GM03348 (cell line): ENCODE results near the gene FUT8.
"Not testable (repeated sequence)": the region's sequence is repeated elsewhere in the genome, so short reads cannot be mapped to it uniquely, and the experiment has no call there.

ENCODE experiments used
- DNase-seq: peaks from one replicate; pipeline ENCODE4 v3.0.0; 2012; ENCODE audit warnings: low spot score

The FUT8 gene

DNA sequence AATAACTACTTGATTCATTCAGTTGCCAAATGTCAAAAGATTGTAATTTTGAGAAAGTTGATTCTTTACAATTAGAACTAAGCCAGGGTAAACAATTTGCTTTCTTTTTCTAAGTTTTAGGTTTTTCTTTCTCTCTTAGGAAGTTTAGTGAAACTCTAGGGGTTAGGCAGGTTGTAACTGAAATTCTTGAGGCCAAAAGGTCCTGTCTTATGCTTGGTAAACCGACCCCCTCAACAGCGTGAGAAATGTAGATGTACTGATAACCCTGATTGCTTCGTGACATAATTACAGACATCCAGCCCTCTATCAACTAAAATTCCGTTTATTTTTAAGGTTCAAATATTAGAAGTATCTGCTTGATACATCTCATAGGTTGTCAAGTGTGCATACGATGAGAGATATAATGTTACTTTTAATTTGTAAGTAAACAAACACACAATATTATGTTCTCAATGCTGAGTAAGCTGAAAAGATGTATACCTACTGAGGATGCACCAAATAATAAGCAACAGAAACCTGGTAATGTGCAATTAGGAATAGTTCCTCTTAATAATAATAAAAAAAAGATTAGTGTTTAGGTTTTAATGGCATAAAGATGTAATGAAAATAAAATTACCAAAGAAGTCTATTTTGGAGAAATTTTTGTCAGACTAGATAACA lies 7.2 kb downstream of the FUT8 start:
- DNase-seq = no peak

DNA sequence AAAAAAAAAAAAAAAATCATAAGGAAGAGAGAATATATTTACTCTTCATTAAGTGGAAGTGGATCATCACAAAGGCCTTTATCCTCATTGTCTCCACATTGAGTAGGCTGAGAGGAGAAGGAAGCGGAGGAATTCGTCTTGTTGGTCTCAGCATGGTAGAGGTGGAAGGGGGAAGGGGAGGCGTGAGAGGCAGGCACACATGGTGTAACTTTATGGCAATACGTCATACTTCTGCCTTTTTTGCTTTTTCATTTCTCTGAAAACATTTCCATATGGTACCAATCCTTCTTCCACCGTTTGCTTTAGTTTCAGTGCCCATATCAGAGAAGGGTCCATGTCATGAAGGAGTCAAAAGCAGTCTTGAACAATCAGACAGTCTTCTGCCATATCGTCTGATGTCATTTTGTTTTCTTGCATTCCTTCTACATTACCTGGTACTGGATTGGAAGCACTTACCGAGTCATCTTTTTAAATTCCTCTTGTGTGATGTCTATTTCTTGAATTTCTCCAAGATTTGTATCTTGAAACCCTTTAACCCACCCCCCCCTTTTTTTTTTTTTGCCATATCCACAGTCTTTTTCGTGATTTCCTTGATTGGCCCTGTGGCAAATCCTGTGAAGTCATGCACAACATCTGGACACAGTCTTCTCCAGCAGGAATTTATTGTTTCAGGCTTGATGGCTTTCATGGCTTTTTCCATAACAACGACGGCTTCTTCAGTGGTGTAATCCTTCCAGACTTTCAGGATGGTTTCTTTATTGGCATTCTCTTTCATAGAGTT lies 8.9 kb downstream of the FUT8 start:
- peak; percentile 60 for DNase-seq

DNA sequence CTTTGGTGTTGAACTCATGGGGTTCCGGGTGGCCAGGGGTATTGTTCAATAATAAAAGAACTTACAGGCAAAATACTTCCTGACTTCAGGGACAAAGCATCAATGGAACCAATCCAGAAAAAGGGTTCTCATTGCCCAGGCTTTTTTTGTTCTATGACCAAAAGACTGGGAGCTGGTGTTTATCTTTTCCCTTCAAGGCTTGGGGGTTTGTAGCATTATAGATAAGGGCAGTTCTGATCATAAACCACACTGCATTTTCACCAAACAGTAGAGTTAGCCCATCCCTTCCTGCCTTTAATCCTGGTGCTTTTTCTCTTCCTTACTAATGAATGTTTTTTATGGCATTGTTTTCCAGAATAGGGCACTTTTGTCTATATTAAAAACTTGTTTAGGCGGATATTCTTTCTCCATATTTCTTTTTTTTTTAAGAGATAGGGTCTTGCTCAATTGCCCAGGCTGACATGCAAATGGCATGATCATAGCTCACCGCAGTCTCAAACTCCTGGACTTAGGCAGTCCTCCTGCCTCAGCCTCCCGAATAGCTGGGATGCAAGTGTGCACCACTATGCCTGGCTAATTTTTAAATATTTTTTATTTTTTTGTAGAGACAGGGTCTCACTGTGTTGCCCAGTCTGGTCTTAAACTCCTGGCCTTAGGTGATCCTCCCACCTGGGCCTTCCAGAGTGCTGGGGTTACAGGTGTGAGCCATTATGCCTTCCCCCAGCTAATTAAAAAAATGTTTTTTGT lies 9.7 kb downstream of the FUT8 start:
- no peak for DNase-seq

DNA sequence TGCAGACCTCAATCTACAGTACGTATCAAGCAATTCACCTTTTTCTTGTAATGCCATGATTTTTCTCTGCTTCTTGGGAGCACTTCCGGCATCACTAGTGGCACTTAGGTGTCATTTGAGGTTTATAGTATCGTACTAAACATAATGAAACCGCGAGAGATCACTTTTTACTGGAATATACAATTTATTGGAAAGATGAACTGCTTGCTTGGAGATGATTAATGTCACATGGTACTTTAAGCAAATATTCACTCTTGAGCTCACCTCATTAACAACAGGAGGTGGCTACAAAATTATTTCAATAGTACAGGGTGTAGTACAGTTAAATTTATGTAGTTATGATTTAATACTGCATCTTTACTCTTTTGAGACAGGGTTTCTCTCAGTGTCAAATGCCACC lies 11.5 kb downstream of the FUT8 start:
- no peak for DNase-seq

DNA sequence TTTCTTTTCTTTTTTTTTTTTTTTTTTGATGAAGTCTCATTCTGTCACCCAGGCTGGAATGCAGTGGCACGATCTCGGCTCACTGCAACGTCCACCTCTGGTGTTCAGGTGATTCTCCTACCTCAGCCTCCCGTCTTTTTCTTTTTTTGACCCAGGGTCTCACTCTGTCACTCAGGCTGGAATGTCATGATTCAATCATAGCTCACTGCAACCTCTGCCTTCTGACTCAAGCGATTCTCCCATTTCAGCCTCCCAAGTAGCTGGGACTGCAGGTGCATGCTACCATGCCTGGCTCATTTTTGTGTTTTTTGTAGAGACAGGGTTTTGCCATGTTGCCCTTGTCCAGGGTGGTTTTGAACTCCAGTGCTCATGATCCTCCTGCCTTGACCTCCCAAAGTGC lies 12.0 kb downstream of the FUT8 start:
- DNase-seq = no peak

DNA sequence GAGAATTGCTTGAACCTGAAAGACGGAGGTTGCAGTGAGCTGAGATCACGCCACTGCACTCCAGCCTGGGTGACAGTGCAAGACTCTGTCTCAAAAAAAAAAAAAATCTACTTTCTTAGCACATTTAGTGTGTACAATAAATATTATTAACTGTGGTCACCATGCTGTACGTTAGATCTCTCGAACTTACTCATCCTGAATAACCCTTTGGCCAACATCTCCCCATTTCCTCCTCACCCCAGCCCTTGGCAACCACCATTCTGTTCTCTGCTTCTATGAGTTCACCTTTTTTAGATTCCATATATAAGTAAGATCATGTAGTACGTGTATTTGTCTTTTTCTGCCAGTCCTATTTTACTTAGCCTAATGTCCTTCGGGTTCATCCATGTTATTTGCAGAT lies 13.4 kb downstream of the FUT8 start:
- no peak for DNase-seq

DNA sequence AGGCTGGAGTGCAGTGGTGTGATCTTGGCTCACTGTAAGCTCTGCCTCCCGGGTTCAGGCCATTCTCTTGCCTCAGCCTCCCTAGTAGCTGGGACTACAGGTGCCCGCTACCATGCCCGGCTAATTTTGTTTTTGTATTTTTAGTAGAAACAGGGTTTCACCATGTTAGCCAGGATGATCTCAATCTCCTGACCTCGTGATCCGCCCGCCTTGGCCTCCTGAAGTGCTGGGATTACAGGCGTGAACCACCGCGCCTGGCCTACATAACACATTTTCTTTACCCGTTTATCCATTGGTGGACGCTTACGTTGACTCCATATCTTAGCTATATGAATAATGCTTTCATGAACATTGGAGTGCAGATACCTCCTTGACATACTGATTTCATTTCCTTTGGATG lies 14.4 kb downstream of the FUT8 start:
- not testable (repeated sequence) for DNase-seq

DNA sequence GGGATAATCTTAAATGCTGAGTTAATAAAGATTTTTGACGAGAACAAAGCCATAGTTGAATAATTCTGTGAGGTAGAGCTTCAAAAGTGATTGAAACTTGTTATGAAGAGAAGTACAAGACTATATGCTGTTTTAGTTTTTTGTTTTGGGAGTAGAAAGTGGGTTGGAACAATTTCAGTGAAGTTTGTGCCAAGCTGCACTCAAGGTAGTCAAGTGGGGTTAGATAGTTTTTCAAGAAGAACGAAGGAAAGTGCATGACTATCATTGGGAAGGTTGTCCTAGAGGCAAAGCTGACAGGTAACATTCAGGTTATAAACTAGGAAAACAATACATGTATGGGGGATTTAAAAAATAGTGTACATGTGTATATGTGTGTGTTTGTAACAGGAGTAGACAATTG lies 16.2 kb downstream of the FUT8 start:
- DNase-seq = no peak

DNA sequence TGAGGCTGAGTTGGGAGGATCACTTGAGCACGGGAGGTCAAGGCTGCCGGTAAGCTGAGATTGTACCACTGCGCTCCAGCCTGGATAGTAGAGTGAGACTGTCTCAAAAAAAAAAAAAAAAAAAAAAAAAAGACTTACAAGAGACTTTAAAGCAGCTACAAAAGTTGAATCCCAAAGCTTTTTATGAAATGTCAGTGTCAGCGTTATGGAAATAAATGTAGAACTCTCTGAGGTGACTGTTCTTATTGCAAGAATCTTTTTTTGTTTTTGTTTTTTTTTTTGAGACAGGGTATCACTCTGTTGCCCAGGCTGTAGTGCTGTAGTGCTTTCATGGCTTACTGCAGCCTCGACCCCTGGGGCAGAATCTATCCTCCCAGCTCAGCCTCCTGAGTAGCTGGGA lies 17.2 kb downstream of the FUT8 start:
- DNase-seq = no peak

DNA sequence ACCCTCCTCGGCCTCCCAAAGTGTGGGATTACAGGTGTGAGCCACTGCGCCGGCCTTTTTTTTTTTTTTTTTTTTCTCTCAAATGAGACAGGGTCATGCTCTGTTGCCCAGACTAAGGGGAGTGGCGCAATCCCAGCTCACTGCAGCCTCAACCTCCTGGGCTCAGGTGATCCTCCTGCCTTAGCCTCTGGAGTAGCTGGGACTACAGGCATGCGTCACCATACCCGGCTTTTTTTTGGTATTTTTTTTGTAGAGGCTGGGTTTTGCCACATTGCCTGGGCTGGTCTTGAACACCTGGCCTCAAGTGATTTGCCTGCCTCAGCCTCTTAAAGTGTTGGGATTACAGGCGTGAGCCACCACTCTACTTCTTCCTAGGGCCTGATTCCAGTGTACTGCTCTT lies 18.7 kb downstream of the FUT8 start:
- DNase-seq = no peak

DNA sequence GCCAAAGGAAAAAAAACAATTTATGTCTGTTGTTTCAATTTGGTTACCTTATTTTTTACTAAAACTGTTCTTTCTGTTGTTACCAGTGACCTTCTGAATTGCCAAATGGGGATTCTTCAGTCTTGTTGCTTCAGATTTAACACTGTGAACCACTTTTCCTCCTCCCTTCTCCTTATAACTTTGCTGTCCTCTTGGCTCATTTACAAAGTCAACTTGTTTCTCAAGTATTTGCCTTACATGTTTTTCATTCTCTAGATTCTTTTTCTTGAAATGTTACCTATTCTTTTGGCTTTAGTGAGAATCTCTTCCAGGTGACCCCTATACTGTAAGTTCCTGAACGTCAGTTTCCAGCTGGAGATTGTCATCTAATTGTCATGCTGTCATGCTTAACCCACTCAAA lies 19.4 kb downstream of the FUT8 start:
- peak; percentile 30 for DNase-seq

DNA sequence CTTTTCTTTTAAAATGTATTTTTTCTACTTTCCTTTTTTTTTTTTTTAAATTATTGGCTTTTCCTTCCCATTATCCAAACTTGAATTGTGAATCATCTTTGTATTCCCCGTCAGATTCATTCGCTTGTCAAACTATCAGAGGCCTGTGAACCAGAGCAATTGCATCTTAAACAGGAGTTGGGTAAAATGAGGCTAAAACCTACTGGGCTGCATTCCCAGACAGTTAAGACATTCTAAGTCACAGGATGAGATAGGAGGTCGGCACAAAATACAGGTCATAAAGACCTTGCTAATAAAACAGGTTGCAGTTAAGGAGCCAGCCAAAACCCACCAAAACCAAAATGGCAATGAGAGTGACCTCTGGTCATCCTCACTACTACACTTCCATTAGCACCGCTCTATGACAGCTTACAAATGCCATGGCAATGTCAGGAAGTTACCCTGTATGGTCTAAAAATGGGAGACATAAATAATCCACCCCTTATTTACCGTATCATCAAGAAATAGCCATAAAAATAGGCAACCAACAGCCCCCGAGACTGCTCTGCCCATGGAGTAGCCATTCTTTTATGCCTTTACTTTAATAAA lies 19.9 kb downstream of the FUT8 start:
- DNase-seq = no peak

DNA sequence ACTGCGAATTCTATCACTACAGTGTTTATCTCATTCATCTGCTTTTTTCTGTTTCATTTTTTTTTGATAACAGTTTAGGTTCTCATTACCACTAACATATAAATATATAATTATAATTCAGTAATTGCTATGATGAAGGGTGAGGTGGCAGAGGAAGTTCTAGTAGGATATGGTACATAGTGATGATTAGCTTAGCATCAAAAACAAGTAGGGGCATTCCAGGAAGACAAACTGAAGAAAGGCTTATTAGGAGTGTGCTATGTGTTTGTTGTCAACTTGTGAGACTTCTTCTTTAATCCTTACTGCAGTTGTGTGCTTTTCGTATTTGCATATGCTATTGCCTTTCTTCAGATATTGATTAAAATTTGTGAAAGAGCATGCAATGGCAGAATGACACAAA lies 20.6 kb downstream of the FUT8 start:
- DNase-seq = no peak

DNA sequence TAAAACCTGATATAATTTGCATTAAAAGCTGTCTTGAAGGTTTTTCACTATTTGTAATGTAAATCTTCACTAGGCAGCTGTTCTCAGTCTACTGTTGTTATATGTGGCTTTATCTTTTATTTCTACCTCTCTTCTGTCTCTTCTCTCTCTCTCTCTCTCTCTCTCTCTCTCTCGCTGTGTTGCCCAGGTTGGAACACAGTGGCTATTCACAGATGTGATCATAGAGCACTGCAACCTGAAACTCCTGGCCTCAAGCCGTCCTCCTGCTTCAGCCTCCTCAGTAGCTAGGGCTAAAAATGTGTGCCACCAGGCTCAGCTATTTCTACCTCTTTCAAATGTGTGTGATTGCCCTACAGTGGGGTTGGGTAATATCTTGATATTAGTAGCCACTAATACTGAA lies 21.1 kb downstream of the FUT8 start:
- no peak for DNase-seq

DNA sequence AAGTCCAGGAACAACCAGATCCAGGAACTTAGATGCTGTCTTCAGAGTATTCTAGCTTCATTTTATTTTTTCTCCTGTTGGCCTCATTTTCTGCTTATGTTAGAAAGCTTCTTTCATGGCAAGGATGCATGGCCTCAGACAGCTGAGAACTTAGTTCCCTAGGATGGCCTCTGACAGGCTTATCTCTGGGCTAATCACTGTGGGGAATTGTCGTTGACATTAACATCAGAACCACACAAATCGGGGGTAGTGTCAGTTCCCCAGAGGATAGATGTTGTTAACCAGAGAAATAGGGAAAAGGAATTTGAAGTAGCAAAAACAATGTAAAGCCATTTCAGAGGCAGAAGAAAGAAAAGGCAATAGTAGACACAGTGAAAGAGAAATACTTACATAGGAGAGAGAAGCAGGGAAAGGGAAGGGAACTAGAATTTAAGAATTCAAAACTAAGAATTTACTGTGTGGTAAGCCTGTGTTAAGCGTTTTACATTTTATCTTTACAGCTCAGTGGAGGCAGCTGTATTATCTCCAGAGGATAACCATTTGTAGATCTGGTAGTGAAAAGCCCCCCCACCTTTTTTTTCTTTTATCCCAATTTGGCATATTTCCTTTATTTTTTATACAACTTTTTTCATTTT lies 21.8 kb downstream of the FUT8 start:
- DNase-seq = no peak

DNA sequence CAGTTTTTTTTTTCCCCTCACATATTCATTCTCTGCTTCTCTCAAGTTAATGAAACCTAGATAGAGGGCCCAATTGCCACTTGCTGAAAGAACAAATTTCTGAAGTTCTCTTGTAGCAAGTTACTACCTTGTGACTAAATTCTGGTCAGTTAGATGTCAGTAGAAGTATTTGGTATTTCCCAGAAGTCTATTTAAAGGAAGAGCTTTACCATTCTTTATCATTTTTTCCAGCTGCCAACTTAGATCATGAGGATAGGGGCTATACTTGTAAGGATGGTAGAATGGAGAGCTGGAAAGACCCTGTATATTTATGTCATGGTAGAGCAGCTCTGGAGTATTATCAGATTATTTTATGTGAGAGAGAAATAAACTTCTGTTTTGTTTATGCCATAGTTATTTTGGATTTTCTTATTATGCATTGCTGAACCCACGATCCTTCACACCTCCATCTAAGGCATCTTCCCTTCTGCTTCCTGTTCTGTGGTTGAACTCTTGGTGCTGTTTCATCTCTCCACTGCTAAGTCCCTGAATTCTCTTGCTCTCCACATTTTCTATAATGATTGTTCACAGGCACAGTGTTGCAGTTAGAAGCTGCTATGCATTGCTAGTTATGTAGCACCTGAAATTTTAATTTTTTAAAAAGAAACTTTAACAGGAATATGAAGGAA lies 25.9 kb downstream of the FUT8 start:
- no peak for DNase-seq

DNA sequence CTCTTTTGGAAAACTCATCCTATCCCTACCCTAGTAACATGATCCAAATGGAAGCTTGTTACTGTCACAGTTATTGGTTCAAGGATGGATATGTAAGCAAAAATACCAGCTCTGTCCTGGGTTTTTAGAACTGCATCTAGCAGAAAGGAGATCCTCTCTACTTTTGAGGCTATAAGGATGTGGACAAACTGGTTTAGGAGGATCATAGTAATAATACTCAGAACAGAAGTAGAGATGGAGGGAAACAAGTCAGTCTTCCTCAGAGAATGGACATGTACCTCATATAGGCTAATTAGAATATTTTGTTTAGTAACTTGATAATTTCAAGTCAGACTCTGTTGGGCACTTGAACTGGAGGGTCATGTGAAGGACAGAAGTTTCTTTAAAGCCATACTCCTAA lies 26.6 kb downstream of the FUT8 start:
- no peak for DNase-seq

DNA sequence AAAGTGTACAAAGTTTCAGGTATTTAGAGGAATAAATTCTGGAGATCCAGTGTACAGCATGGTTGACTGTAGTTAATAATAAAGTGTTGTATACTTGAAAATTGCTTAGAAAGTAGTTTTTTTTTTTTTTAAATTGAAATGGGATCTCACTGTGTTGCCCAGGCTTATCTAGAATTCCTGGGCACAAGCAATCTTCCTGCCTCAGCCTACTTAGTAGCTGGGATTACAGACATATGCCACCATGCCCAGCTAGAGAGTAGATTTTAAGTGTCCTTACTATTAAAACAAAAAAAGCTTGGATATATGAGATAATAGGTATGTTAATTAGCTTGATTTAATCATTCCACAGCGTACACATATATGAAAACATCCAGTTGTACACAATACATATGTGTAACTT lies 27.7 kb downstream of the FUT8 start:
- no peak for DNase-seq

DNA sequence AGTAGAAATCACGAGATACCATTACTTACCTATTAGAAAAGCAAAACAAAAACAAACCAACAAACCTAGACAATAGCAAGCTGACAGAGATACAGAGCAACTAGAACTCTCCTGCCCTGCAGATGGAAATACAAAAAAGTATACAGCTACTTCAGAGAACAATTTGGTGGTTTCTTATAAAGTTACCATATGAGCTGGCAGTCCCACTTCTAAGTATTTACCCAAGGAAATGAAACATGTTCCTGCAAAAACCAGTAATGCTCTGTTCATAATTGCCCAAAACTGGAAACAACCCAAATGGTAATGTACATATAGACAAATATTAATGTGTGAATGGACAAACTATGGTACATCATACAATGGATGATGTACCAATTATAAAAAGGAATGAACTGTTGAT lies 31.7 kb downstream of the FUT8 start:
- DNase-seq = no peak

DNA sequence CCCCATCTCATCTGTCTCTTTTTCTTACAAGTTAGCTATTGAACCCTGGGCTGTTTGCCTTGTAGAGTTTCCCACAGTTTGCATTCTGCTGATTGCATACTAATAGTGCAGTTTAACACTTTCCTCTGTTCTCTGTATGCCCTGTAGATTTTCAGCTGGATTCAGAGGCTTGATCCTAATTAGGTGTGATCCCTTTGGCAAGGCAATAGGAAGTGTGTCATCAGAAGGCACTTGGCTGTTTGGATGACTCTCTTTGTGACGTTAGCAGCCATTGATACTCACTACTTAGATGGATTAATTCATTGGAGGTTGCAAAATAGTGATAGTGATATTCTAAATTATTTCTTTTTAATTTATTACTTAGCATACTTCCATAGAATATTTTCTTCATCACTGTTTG lies 33.6 kb downstream of the FUT8 start:
- DNase-seq = peak; percentile 24

DNA sequence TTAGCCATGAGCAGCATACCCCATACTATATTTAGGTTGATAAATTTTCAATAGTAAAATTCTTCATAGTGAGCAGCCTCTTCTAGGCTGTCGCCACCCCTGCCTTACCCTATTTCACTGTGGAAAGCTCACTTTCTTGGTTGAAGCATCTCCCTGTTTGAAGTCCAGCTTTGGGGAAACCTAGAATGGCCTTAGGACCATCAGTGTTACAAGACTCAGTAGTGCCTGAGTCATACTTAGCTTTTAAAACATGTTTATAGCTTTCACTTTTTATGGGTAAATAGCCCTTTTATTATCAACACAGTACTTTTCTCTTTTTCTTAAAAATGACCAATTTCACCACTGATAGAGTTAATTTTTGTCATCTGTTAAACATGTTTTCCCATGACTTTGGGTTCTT lies 37.1 kb downstream of the FUT8 start:
- DNase-seq = no peak
